Loucy (cell line): ENCODE results near the gene DUSP16.

Experiments used
- CTCF ChIP-seq: fragments of 200-600 bp; sonication (generic); conservative IDR thresholded peaks from 2 replicates; pipeline ENCODE4 v1.5.1; 2014; ENCODE audit warnings: mild to moderate bottlenecking, antibody characterized with exemption, low read length
- EZH2phosphoT487 ChIP-seq: fragments of 200-600 bp; IDR thresholded peaks from 2 replicates; pipeline ENCODE4 v1.6.1; 2018; ENCODE audit warnings: antibody characterized with exemption, mild to moderate bottlenecking, moderate library complexity, borderline replicate concordance

DNA sequence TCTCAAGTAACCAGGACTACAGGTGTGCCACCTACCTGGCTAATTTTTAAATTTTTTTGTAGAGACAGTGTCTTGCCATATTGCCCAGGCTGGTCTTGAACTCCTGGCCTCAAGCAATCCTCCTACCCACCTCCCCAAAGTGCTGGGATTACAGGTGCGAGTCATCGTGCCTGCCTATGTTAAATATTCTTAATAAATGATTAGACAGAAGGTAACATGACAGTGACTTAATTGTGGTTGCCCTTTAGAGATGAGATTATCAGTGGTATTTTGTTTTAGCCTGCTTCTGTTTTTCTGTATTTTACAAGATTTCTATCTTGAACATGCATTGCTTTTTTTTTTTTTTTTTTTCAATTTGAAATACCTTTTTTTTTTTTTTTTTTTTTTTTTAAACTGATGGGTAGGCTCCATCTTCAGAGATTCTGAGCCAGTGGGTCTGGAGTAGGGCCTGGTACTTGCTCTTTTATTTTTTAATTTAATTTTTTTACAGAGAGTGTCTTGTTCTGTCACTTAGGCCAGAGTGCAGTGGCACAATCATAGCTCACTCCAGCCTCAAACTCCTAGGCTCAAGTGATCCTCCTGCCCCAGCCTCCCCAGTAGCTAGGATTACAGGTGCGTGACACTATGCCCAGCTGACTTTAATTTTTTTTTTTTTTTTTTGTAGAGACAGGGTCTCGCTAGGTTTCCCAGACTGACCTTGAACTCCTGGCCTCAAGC, 117.3 kb downstream of the DUSP16 start:
- TF ChIP-seq CTCF (no peak), EZH2phosphoT487 (no peak)
